ENCODE data around the gene SDR42E1.

DNA sequence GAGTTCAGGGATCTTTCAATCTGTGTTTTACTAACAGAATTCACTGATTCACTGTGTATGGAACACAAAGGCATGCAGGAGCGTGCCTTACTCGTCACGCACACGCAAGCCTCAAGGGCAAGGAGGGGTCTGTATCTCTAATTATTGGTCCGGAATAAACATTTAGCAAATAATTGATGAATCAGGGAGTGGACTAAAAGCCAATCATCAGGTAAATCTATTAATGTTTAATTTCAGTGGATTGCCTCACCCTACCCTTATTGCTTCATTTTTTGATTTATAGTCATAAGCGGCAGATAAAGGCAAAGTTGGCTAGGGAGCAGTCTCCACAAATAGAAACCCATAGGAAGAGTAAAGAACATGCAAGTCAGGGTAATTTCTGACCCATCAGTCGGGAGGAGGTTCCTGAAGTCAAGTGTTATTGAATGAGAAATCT is 16.4 kb upstream of the SDR42E1 start:
- TF ChIP-seq CTCF (IDR thresholded peaks at IDR 0.05) (no peak), POLR2A (IDR thresholded peaks at IDR 0.05) (no peak)

All from tibial nerve (tissue), 3 donors.